Psoas muscle (tissue), 8 donors: ENCODE measurements around the gene B3GNT7. TPM values are rescaled to one million over a fixed set of nuclear protein-coding genes. Genes with fewer than 3 reads are reported as not detected.
A peak's percentile ranks its signal among the peaks of the same experiment; 100 is the strongest.
"Not testable (repeated sequence)": the region's sequence is repeated elsewhere in the genome, so short reads cannot be mapped to it uniquely, and the experiment has no call there.

Experiments
- ATAC-seq, 4 donors: fragments of 200-7000 bp; cut with Tn5 transposase; one replicate each; pipeline ENCODE4 v1.9.1; 2020; ENCODE audit warnings: moderate library complexity in 3 of 4, mild to moderate bottlenecking in 2 of 4
- DNase-seq, 2 donors: peaks; one replicate each; pipeline ENCODE4 v3.0.0-alpha.2; 2020
- H3K27ac ChIP-seq: fragments of 200-600 bp; one replicate; pipeline ENCODE4 v1.8.0; 2022
- H3K27me3 ChIP-seq, 3 donors: fragments of 200-600 bp in 1 of 3; one replicate each; pipeline versions ENCODE4 v1.6.1 to v1.8.0; 2013 to 2022; ENCODE audit warnings: low read length in 2 of 3, mild to moderate bottlenecking in 2 of 3, moderate library complexity in 1 of 3; ENCODE audit not compliant: insufficient read depth in 3 of 3
- H3K36me3 ChIP-seq, 2 donors: fragments of 200-600 bp in 1 of 2; one replicate each; pipeline versions ENCODE4 v1.6.1 to v1.8.0; 2013 to 2022; ENCODE audit warnings: low read depth in 1 of 2, mild to moderate bottlenecking in 1 of 2, moderate library complexity in 1 of 2; ENCODE audit not compliant: insufficient read depth in 1 of 2
- H3K4me1 ChIP-seq: fragments of 200-600 bp; one replicate; pipeline ENCODE4 v1.8.0; 2022
- H3K4me3 ChIP-seq: fragments of 200-600 bp; one replicate; pipeline ENCODE4 v1.8.0; 2022; ENCODE audit warnings: mild to moderate bottlenecking
- H3K9me3 ChIP-seq: fragments of 200-600 bp; one replicate; pipeline ENCODE4 v1.8.0; 2022
- CTCF ChIP-seq: fragments of 200-600 bp; IDR thresholded peaks from one replicate; pipeline ENCODE4 v1.8.0; 2022; ENCODE audit warnings: antibody characterized with exemption
- whole genome bisulfite sequencing, 3 donors: extraction: QIAGEN DNeasy Blood & Tissue Kit; methylation state at CpG; one replicate each; pipeline versions ENCODE4 v1.1.6 to v1.1.7; 2013; 5-methylcytosine and 5-hydroxymethylcytosine counted together
- intact Hi-C, 2 donors: fragments of 100-400 bp; cut with DNase I; formaldehyde crosslinking; loops; one replicate each; pipeline versions ENCODE4 v1.11.0 to v1.14.2; 2022
- polyA plus RNA-seq, 3 donors: library from polyadenylated mRNA; stranded (reverse); fragments of 200-250 nt; gene quantifications; one replicate each; pipeline ENCODE4 v1.2.3, GENCODE V29; 2013
- total RNA-seq, 4 donors: library from RNA; stranded (reverse); fragmentation: NEBNext Ultra II Directional in 2 of 4; extraction: Animal tissue kit (Norgen Biotek cat#: 25700) in 2 of 4; gene quantifications; one replicate each; pipeline versions ENCODE4 v1.2.1 to v1.2.4, GENCODE V29; 2021 to 2023
- donor health status: healthy with polysubstance abuse.
- donor health status: DM: no; HTN: no; CAD: no; lungs with moderate emphysema.
- donor health status: Bipolar disorder and iron deficiency.
- donor health status: healthy.
- donor health status: DM: yes; HTN: yes; CAD: no.
- donor health status: DM: no; HTN: no; CAD: no.
- donor health status: DM: no; HTN: no; CAD: no.
- donor health status: DM: yes; HTN: yes; CAD: no.

Gene B3GNT7
- total and polyA plus RNA-seq, 7 donors, result 0.03 to 1.7 (median 0.29) TPM

- Histone ChIP-seq H3K27ac (no peak overlapping the region), H3K36me3 (no peaks in the 10 kb centered on the region), H3K4me1 (no peaks in the 10 kb centered on the region), H3K4me3 (no peak overlapping the region), H3K9me3 (no peaks in the 10 kb centered on the region), H3K27me3 (no peaks in the 10 kb centered on the region)
- intact Hi-C loops, result no loop called here
- no peak for ATAC-seq
- no peak for TF ChIP-seq CTCF
- WGBS, 3 donors, result 62 to 81% (median 66%) methylated on average over 5 of the region's 5 CpGs
- no peak for DNase-seq
Observed at GRCh38 chr2:231348704-231349373, 46.7 kb upstream of the B3GNT7 start.

- intact Hi-C loops, H3K9me3 ChIP-seq, H3K27ac ChIP-seq, H3K4me3 ChIP-seq, DNase-seq, H3K27me3 ChIP-seq, ATAC-seq, H3K4me1 ChIP-seq, H3K36me3 ChIP-seq: not testable (repeated sequence)
- WGBS, 3 donors, result 91 to 97% (median 95%) methylated on average over 10 of the region's 10 CpGs
Observed at GRCh38 chr2:231349374-231349735, 46.2 kb upstream of the B3GNT7 start.

- intact Hi-C loops, result no loop called here
- Histone ChIP-seq H3K27me3 (no peaks in the 10 kb centered on the region), H3K9me3 (no peaks in the 10 kb centered on the region), H3K36me3 (no peaks in the 10 kb centered on the region), H3K4me1 (no peaks in the 10 kb centered on the region), H3K4me3 (no peak overlapping the region), H3K27ac (no peak overlapping the region)
- DNase-seq (no peak), ATAC-seq (no peak)
- WGBS, 3 donors, result 83 to 95% (median 90%) methylated on average over 5 of the region's 5 CpGs
- no peak for TF ChIP-seq CTCF
Observed at GRCh38 chr2:231351648-231352047, 43.9 kb upstream of the B3GNT7 start.

- H3K9me3 ChIP-seq, result no peaks in the 10 kb centered on the region
- no peaks in the 10 kb centered on the region for H3K4me1 ChIP-seq
- no peaks in the 10 kb centered on the region for H3K36me3 ChIP-seq
- TF ChIP-seq CTCF, result no peak
- no peak overlapping the region for H3K4me3 ChIP-seq
- intact Hi-C loops, result no loop called here
- 80 to 84% (median 81%) methylated on average over 5 of the region's 6 CpGs for WGBS, 3 donors
- peak in 1 of 2 donors; percentile 43 for DNase-seq
- no peak for ATAC-seq
- no peaks in the 10 kb centered on the region for H3K27me3 ChIP-seq
- no peak overlapping the region for H3K27ac ChIP-seq
Observed at GRCh38 chr2:231353469-231353868, 42.0 kb upstream of the B3GNT7 start.

- Histone ChIP-seq H3K9me3 (no peaks in the 10 kb centered on the region), H3K4me3 (no peak overlapping the region), H3K4me1 (no peaks in the 10 kb centered on the region), H3K27me3 (no peaks in the 10 kb centered on the region), H3K27ac (no peak overlapping the region), H3K36me3 (no peaks in the 10 kb centered on the region)
- no peak for ATAC-seq
- intact Hi-C loops, result no loop called here
- peak in 1 of 2 donors; percentile 49 for DNase-seq
- 74 to 76% (median 74%) methylated on average over 28 of the region's 28 CpGs for WGBS, 3 donors
- TF ChIP-seq CTCF, result no peak
Observed at GRCh38 chr2:231355508-231356465, 39.7 kb upstream of the B3GNT7 start.
